Thyroid gland (tissue), 4 donors: ENCODE data around the gene EMP1. TPM values are rescaled to one million over a fixed set of nuclear protein-coding genes. Genes with fewer than 3 reads are reported as not detected.

Experiments used
- DNase-seq, 2 donors: peaks; one replicate each; pipeline ENCODE4 v3.0.0-alpha.2; 2019
- H3K27ac ChIP-seq, 3 donors: fragments of 200-600 bp; sonication (generic); 1 replicate in 2 of 3; 2 replicates in 1 of 3; pipeline ENCODE4 v1.5.1; 2016 to 2019; ENCODE audit warnings: mild to moderate bottlenecking in 1 of 3, moderate library complexity in 1 of 3
- H3K27me3 ChIP-seq: fragments of 200-600 bp; sonication (generic); one replicate; pipeline ENCODE4 v1.5.1; 2019
- H3K36me3 ChIP-seq, 2 donors: fragments of 200-600 bp; sonication (generic); one replicate each; pipeline ENCODE4 v1.5.1; 2016 to 2019
- H3K4me1 ChIP-seq, 2 donors: fragments of 200-600 bp; sonication (generic); one replicate each; pipeline ENCODE4 v1.5.1; 2017 to 2019
- H3K4me3 ChIP-seq, 3 donors: fragments of 200-600 bp; sonication (generic); replicated peaks in 1 of 3; 1 replicate in 2 of 3; 2 replicates in 1 of 3; pipeline ENCODE4 v1.5.1; 2016; ENCODE audit warnings: mild to moderate bottlenecking in 1 of 3
- H3K9me3 ChIP-seq: fragments of 200-600 bp; sonication (generic); one replicate; pipeline ENCODE4 v1.5.1; 2017
- CTCF ChIP-seq, 6 experiments: fragments of 200-600 bp in 3 of 6; fragments of 450-650 bp in 3 of 6; sonication (generic) in 3 of 6; IDR thresholded peaks; one replicate each; pipeline ENCODE4 v1.5.1; 2016 to 2019; ENCODE audit warnings: antibody characterized with exemption in 6 of 6, mild to moderate bottlenecking in 2 of 6, inconsistent platforms in 1 of 6, moderate library complexity in 1 of 6
- POLR2A ChIP-seq, 2 donors: fragments of 450-650 bp; IDR thresholded peaks; one replicate each; pipeline ENCODE4 v1.6.1; 2017; ENCODE audit warnings: antibody characterized with exemption in 2 of 2, mild to moderate bottlenecking in 2 of 2, moderate library complexity in 1 of 2
- WGBS, 2 donors: methylation state at CpG; one replicate each; pipeline ENCODE4 v1.1.5; 2017; 5-methylcytosine and 5-hydroxymethylcytosine counted together
- intact Hi-C: fragments of 100-400 bp; cut with DNase I; formaldehyde crosslinking; loops from one replicate; pipeline ENCODE4 v1.15.1; 2023
- total RNA-seq, 4 donors: library from RNA; depleted of rRNA; stranded (reverse); fragments of >200 nt; gene quantifications; one replicate each; pipeline ENCODE4 v1.2.3, GENCODE V29; 2016

The EMP1 gene
- total RNA-seq, 4 donors from 2014 or later, result 459 to 634 (median 503) TPM

- Histone ChIP-seq H3K27me3 (no peaks in the 10 kb centered on the region), H3K4me3 (no peak overlapping the region), H3K27ac (peak overlapping the region in 1 of 3 donors; percentile 28), H3K4me1 (peaks cover 6 to 22% of the 10 kb centered on the region in 2 donors), H3K9me3 (no peaks in the 10 kb centered on the region), H3K36me3 (no peaks in the 10 kb centered on the region)
- intact Hi-C loops, result no loop called here
- 39 to 55% methylated on average over 3 of the region's 3 CpGs for WGBS, 2 donors
- DNase-seq, result peak in 1 of 2 donors; percentile 23
- TF ChIP-seq POLR2A (IDR thresholded peaks at IDR 0.05) (no peak), CTCF (IDR thresholded peaks at IDR 0.05) (no peak)
These were observed 15.0 kb upstream of the EMP1 start for GRCh38 chr12:13181375-13182070.

GRCh38 chr12:13182881-13183280 is 13.6 kb upstream of the EMP1 start:
- no peak for DNase-seq
- H3K27me3 ChIP-seq, result no peaks in the 10 kb centered on the region
- H3K4me3 ChIP-seq, result no peak overlapping the region
- intact Hi-C loops, result no loop called here
- TF ChIP-seq CTCF (IDR thresholded peaks at IDR 0.05), result no peak
- TF ChIP-seq POLR2A (IDR thresholded peaks at IDR 0.05), result no peak
- no peak overlapping the region for H3K27ac ChIP-seq
- peaks cover 6 to 22% of the 10 kb centered on the region in 2 donors for H3K4me1 ChIP-seq
- no peaks in the 10 kb centered on the region for H3K9me3 ChIP-seq
- H3K36me3 ChIP-seq, result no peaks in the 10 kb centered on the region
- WGBS, 2 donors, result 100% methylated on average over 1 of the region's 1 CpG

GRCh38 chr12:13183620-13184019 is 12.9 kb upstream of the EMP1 start:
- Histone ChIP-seq H3K4me1 (peaks cover 8 to 22% of the 10 kb centered on the region in 2 donors), H3K36me3 (no peaks in the 10 kb centered on the region), H3K27me3 (no peaks in the 10 kb centered on the region), H3K4me3 (no peak overlapping the region), H3K27ac (no peak overlapping the region), H3K9me3 (no peaks in the 10 kb centered on the region)
- TF ChIP-seq CTCF (IDR thresholded peaks at IDR 0.05) (no peak), POLR2A (IDR thresholded peaks at IDR 0.05) (no peak)
- intact Hi-C loops, result no loop called here
- no peak for DNase-seq

- Histone ChIP-seq H3K4me1 (peaks cover 4 to 17% of the 10 kb centered on the region in 2 donors), H3K9me3 (no peaks in the 10 kb centered on the region), H3K27me3 (no peaks in the 10 kb centered on the region), H3K4me3 (no peak overlapping the region), H3K36me3 (no peaks in the 10 kb centered on the region), H3K27ac (no peak overlapping the region)
- intact Hi-C loops, result no loop called here
- WGBS, 2 donors, result 87 to 94% methylated on average over 4 of the region's 4 CpGs
- TF ChIP-seq POLR2A (IDR thresholded peaks at IDR 0.05) (no peak), CTCF (IDR thresholded peaks at IDR 0.05) (no peak)
- DNase-seq, result no peak
These were observed 10.2 kb upstream of the EMP1 start for GRCh38 chr12:13186302-13186701.

GRCh38 chr12:13187399-13187798 is 9.1 kb upstream of the EMP1 start:
- no peaks in the 10 kb centered on the region for H3K27me3 ChIP-seq
- no peaks in the 10 kb centered on the region for H3K9me3 ChIP-seq
- DNase-seq, result no peak
- no peak for TF ChIP-seq POLR2A (IDR thresholded peaks at IDR 0.05)
- no peak for TF ChIP-seq CTCF (IDR thresholded peaks at IDR 0.05)
- H3K4me1 ChIP-seq, result peaks cover 4 to 8% of the 10 kb centered on the region in 2 donors
- no peaks in the 10 kb centered on the region for H3K36me3 ChIP-seq
- WGBS, 2 donors, result 78% methylated on average over 4 of the region's 4 CpGs
- H3K27ac ChIP-seq, result no peak overlapping the region
- no peak overlapping the region for H3K4me3 ChIP-seq
- intact Hi-C loops, result no loop called here
